C4-2B (cell line): Measurements from ENCODE around the gene RBM15.

Experiments
- H3K27ac ChIP-seq: fragments of 450-650 bp; 2 replicates; pipeline ENCODE4 v1.5.1; 2017
- ZFX ChIP-seq: fragments of 450-650 bp; IDR thresholded peaks from 2 replicates; pipeline ENCODE4 v1.6.1; 2017
- TF ChIP-seq, protein P1 (sequence below): fragments of 450-650 bp; conservative IDR thresholded peaks from 2 replicates; pipeline ENCODE4 v1.5.1; 2017; ENCODE audit warnings: mild to moderate bottlenecking

RBM15 gene

DNA sequence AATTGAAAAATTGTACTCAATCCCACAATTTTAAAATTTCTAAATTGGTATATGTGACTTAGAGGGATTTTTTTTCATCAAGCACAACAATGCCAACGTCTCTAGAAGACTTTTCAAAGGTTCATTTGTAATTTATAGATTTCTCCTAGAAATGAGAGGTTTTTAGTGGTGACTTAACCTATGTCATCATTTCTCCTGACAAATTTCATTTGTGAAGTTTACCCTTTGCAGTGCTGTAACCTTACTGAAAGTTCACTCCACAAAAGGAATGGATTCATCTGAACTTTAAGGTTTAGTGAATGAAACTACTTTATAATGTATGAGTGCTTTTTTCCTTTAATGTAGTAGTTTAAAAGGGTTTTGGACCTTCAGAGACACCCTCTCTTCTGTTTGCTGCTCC, 16.1 kb downstream of the RBM15 start:
- TF ChIP-seq, protein P1, sequence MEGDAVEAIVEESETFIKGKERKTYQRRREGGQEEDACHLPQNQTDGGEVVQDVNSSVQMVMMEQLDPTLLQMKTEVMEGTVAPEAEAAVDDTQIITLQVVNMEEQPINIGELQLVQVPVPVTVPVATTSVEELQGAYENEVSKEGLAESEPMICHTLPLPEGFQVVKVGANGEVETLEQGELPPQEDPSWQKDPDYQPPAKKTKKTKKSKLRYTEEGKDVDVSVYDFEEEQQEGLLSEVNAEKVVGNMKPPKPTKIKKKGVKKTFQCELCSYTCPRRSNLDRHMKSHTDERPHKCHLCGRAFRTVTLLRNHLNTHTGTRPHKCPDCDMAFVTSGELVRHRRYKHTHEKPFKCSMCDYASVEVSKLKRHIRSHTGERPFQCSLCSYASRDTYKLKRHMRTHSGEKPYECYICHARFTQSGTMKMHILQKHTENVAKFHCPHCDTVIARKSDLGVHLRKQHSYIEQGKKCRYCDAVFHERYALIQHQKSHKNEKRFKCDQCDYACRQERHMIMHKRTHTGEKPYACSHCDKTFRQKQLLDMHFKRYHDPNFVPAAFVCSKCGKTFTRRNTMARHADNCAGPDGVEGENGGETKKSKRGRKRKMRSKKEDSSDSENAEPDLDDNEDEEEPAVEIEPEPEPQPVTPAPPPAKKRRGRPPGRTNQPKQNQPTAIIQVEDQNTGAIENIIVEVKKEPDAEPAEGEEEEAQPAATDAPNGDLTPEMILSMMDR = no peak
- no peak for TF ChIP-seq ZFX
- H3K27ac ChIP-seq = no peak overlapping the region

DNA sequence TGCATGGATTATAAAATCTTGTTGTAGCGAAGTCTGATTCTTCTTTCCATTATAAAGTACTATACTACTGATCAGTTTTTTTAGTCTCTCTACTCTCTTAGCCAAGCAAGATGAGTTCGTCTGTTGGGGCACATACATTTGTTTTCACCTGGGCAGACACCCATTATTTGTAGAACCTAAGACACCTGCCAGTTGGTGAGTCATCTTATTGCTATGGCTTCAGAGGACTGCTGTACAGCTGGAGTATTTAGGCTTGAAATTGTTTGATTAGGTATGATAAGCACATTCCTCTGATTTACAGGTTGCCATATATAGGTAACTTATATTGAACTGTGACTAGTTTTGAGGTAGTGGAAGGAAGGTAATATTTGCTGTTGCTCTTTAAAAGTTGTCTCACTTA, 17.2 kb downstream of the RBM15 start:
- TF ChIP-seq, protein P1 = no peak
- TF ChIP-seq ZFX = no peak
- H3K27ac ChIP-seq = no peak overlapping the region

DNA sequence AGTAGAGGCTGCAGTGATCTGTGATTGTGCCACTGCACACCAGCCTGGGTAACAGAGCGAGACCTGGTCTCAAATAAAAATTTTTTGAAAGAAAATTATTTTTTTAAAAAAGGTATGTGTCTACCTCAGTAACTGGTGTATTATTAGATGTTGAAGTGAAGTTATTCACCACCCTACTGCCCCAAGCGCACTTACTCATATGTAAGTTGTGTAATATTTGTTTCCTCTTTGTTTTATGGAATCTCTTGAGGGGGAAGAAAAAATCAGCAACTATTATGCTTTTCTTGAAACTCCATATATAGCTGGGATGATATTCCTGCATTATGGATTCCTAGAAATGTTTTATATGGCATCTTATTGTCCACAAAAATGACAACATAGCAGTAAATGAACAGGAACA, 21.3 kb downstream of the RBM15 start:
- TF ChIP-seq, protein P1 = no peak
- no peak for TF ChIP-seq ZFX
- no peak overlapping the region for H3K27ac ChIP-seq

DNA sequence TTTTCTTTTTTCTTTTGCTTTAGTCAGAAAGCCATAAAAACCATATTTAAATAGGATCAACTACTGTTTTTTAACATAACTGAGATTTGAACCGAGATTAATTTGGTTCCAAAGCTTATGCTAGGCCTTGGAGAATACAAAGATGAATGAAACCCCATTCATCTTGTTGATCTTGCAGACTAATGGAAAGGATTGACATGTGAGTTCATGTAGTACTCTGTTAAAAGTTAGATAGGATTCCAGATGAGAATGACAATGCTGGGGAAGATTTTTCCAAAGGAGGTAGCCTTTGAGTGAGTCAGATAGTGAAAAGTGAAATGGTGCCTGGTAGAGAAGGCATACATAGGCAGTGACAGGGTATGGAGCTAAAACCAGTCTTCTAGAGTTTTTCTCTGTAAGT, 22.7 kb downstream of the RBM15 start:
- no peak overlapping the region for H3K27ac ChIP-seq

DNA sequence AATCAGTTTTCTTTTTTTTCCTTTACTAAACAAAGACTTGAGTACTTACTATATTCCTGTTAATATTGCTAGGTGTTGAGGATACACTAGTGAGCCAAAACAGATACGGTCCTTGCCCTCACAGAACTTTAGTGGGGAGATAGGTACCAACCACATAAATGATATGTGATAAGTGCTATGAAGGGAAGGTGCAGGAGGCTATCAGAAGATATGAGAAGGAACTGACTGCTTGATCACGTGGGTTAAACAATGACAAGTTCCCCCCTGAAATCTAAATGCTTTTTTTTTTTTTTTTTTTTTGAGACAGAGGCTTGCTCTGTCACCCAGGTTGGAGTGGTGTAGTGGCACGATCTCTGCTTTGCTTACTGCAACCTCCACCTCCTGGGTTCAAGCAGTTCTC, 25.0 kb downstream of the RBM15 start:
- TF ChIP-seq, protein P1 = no peak
- no peak for TF ChIP-seq ZFX

More for the DNA sequence above, 22.7 kb downstream of the RBM15 start:
- TF ChIP-seq, protein P1 = no peak
- no peak for TF ChIP-seq ZFX

DNA sequence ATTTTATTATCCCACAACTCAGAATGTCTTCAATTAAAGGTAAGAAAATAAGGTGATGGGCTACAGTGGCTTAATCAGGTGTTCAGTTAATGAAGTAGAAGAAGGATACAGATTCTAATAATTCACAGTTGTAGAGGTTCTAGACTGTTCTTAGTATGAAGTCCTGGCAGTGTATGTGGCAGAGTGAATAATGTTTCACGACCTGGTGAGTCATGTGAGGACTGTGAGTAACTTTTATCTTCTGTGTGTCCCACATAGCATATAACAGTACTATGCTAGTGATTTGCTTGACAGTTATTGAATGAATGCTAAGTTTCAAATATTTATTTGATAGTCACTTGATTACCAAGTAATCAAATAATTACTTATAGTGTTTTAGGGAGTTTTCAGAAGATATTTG, 31.6 kb downstream of the RBM15 start:
- no peak overlapping the region for H3K27ac ChIP-seq

More for the DNA sequence above, 25.0 kb downstream of the RBM15 start:
- H3K27ac ChIP-seq = no peak overlapping the region

DNA sequence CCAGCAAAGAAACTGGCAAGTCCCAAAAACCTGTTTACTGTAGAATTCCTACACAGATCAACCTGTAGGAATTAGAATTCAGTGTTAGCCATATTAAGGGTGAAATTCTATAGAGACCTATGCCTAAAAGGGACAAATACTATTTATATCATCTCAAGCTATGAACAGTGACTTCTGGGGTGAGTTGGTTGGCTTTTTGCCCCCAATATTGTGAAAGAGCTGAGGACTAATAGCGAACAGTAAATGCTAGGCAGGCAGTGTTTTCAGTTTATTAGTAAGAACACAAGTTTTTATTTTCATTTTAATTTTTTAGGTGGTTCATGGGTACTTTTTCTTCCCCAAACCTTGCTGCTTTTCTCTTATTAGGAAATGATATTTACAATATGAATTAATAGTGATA, 36.3 kb downstream of the RBM15 start:
- no peak overlapping the region for H3K27ac ChIP-seq
- no peak for TF ChIP-seq ZFX
- TF ChIP-seq, protein P1 = no peak

More for the DNA sequence above, 31.6 kb downstream of the RBM15 start:
- TF ChIP-seq, protein P1 = no peak
- TF ChIP-seq ZFX = no peak
